HG02588 (cell line): ENCODE results near the gene CALHM6.

Experiments
- ATAC-seq: cut with Tn5 transposase; IDR thresholded peaks from one replicate; pipeline ENCODE4 v1.9.1; 2021; ENCODE audit warnings: mild to moderate bottlenecking, moderate library complexity; ENCODE audit not compliant: unreplicated experiment

Gene CALHM6

DNA sequence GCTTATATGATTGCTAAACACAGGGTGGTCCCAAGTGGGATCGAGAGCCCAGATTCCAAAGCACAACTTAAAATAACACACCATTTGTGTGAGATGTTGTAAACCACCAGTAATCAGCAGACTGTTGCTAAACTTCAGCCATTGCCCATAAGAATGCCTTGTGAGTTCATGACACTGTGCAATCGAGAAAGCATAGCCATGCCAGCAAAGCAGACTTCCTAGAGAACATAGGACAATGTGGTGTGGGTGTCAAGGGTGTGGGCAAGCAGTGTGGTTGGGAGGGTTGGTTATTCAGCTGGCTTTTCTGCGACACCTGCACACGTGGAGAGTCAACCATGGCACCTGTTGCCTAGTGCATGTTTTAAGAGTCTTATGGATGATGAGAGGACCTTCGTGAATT, 16.1 kb upstream of the CALHM6 start:
- no peak for ATAC-seq

DNA sequence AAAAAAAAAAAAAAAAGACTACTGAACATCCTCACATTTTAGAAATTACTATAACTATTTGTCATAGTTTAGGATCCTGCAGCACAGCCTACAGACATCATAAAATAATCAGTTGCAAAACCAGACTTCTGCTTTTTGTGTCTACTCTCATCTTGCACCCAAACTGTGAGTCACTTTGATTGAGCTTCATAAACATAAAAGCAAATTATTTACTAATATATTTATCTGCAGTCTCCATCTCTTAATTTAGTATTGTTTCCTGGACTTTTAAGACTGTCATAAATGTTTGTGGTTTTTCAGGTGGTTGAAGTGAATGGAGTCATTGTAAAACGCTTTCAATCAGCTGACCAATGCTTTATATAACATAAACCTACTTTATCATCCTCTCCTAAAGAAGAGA, 14.8 kb upstream of the CALHM6 start:
- ATAC-seq: no peak

- no peak for ATAC-seq
Observed at GRCh38 chr6:116447052-116447451, 14.1 kb upstream of the CALHM6 start.

DNA sequence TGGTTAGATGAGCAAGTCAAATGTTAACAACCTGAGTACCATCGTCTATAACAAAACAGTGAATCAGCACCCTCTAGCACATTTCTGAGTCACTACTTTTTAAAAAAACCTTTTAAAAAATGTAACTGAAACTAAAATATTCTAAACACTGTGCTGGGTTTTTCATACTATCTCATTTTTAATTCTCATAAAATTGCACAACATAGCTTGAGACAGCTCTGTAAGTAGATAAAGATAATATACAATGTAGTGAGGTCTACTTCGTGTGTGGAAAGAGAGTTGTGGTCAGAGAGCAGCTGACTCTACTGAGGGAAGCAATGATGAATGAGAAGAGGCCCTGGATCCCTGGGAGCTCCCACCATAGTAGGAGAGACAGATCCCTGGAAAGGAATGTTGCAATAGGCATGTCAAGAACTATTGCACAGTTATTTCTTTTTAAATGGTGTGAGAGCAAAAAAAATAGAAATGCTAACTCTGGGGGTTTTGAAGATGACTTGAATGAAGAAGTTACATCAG, 13.6 kb upstream of the CALHM6 start:
- no peak for ATAC-seq

DNA sequence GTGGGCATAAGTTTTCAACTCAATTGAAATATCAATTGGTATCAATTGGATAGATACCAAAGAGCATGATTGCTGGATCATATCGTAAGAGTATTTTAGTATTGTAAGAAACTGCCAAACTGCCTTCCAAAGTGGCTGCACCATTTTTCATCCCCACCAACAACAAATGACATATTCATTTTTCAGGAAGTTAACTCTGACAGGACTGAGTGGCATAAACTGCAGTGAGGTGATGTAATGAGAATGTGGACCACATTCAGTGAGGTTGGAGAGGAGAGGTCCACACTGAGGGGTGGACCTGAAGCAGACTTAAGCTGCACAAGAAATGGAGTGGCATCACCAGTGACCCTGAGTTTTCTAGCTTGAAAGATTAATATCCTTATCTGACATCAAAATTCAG, 11.6 kb upstream of the CALHM6 start:
- no peak for ATAC-seq

DNA sequence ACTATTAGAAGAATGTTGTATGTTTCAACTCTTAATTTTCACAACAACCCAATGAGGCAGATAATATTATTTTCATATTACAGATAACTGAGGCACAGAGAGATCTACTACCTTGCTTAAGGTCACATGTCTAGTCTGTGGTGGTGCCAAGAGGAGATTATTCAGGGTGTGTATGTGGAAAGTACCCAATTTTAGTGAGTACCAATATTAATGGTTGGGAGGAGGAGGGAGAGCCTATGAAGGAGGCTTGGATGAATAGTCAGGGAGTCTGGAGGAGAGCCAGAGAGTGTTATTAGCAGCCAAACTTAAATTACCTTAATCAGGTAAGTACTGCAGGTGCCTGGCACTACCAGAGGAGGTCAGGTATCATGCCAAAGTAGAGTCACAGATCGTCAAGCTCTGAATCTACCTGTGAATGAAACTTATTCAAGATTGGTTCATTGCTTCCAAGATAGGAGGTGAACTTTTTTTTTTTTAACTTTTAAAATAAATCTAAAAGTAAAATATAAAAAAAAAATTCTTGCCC, 10.9 kb upstream of the CALHM6 start:
- ATAC-seq: no peak

GRCh38 chr6:116450769-116451740, 10.1 kb upstream of the CALHM6 start:
- ATAC-seq: peak; percentile 73

GRCh38 chr6:116451916-116452315, 9.3 kb upstream of the CALHM6 start:
- no peak for ATAC-seq

DNA sequence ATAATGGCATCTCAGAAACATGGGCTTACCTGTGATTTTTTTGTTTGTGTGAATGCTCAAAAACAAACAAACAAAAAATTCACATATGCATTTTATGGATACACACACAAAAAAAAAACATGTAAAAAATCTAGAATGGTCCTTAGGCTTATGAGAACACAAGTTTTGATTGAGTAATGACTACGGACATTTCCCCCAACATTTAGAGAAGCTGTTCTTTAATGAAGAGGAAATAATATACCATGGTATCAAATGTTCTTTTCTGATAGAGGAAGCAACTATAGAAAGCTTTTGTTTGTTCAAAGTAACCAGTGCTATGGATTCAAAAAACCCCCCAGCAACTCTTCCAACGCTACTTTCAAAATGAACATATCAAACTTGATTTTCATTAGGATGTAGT, 8.6 kb upstream of the CALHM6 start:
- no peak for ATAC-seq

GRCh38 chr6:116456106-116456505, 5.1 kb upstream of the CALHM6 start:
- no peak for ATAC-seq

DNA sequence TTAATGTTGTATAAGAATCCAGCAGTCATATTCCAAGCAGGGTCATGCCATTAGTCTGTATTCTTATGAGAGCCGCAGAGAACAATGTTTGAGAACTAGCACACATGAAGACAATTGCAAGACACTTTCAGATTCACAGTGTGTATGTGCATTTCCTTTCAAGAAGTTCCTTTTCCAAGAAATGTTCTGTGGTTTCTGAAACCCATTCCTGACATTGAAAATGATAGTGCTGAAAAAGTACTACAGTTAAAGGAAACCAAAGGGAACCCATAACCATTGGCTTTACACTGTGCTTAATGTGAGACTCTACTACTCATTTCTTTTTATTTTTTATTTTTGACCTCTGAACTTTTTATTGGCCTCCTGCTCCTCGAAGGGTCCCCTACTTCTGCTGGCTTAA, 4.2 kb upstream of the CALHM6 start:
- ATAC-seq: no peak

- ATAC-seq: no peak
Observed at GRCh38 chr6:116458264-116458663, 2.9 kb upstream of the CALHM6 start.

- no peak for ATAC-seq
Observed at GRCh38 chr6:116459927-116460326, 1.2 kb upstream of the CALHM6 start.

- ATAC-seq: peak; percentile 83
Observed at GRCh38 chr6:116461932-116462885, 1.0 kb downstream of the CALHM6 start.

DNA sequence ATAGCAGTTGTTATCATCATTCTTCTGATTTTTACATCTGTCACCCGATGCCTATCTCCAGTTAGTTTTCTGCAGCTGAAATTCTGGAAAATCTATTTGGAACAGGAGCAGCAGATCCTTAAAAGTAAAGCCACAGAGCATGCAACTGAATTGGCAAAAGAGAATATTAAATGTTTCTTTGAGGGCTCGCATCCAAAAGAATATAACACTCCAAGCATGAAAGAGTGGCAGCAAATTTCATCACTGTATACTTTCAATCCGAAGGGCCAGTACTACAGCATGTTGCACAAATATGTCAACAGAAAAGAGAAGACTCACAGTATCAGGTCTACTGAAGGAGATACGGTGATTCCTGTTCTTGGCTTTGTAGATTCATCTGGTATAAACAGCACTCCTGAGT, 2.1 kb downstream of the CALHM6 start:
- no peak for ATAC-seq

- no peak for ATAC-seq
Observed at GRCh38 chr6:116465246-116465645, 4.1 kb downstream of the CALHM6 start.

DNA sequence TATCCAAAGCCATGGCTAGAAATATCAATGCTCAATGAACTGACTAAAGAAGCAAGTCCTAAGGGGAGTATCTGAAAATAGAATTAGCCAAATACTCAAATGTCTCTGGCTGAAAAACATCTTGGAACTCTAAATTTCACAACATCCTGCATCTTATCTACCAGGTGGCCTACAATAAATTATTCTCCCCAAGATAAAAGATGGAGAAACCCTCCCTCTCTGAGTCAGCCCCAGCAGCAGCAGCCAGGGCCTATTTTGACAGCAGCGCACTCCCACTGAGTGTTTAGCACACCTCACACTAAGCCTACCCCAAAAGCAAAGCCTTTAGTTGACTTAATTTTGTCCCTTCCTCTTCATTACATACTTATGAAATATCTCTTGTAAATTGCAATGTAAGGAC, 5.9 kb downstream of the CALHM6 start:
- ATAC-seq: no peak

DNA sequence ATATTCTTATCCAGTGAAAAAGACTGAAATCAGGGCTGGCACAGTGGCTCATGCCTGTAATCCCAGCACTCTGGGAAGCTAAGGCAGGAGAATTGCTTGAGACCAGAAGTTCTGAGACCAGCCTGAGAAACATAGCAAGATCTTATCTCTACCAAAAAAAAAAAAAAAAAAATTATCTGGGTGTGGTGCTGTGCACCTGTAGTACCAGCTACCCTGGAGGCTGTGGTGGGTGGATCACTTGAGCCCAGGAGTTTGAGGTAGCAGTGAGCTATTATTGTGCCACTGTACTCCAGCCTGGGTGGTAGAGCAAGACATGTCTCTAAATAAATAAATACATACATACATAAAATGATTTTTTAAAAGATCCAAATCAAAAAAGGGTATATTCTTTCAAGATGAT, 6.3 kb downstream of the CALHM6 start:
- ATAC-seq: no peak

- no peak for ATAC-seq
Observed at GRCh38 chr6:116468293-116468692, 7.1 kb downstream of the CALHM6 start.

DNA sequence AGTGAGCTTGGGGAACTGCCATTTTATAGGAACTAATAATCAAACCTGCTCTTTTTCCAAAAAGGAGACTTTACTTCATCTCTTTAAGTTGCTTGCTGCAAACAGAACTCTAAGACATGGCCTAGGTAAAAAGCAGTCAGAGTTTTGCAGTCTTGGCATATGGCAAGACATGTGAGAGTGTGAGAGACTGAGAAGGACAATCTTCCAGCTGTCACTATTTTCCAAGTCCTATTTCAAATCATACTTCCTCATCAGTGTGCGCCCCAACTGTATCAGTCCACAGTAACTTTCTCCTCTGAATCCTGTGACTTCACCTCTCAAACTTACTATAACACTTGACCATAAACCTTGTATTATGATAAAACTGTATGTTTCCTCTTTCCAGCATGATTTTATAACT, 10.4 kb downstream of the CALHM6 start:
- ATAC-seq: no peak

DNA sequence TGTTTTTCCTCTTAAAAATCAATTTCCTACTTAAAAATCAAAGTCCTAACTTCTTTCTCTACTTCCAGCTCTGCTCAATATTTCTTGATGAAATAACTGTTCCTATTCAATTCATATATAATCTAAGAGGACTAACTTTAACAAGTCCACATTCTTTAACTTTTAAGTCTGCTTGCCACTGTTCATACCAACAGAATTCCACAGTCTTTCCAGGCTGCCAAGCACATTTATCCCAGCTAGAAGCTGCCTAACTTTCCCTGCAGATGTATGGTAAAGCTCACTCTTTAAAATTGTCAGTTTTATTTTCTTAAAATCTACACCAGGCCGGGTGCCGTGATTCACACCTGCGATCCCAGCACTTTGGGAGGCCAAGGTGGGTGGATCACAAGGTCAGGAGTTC, 11.5 kb downstream of the CALHM6 start:
- ATAC-seq: no peak
